HG02798 (cell line): Measurements from ENCODE around the gene SECTM1.

Experiments used
- ATAC-seq: cut with Tn5 transposase; IDR thresholded peaks from one replicate; pipeline ENCODE4 v1.9.1; 2021; ENCODE audit warnings: mild to moderate bottlenecking; ENCODE audit not compliant: unreplicated experiment, poor library complexity

SECTM1 gene

DNA sequence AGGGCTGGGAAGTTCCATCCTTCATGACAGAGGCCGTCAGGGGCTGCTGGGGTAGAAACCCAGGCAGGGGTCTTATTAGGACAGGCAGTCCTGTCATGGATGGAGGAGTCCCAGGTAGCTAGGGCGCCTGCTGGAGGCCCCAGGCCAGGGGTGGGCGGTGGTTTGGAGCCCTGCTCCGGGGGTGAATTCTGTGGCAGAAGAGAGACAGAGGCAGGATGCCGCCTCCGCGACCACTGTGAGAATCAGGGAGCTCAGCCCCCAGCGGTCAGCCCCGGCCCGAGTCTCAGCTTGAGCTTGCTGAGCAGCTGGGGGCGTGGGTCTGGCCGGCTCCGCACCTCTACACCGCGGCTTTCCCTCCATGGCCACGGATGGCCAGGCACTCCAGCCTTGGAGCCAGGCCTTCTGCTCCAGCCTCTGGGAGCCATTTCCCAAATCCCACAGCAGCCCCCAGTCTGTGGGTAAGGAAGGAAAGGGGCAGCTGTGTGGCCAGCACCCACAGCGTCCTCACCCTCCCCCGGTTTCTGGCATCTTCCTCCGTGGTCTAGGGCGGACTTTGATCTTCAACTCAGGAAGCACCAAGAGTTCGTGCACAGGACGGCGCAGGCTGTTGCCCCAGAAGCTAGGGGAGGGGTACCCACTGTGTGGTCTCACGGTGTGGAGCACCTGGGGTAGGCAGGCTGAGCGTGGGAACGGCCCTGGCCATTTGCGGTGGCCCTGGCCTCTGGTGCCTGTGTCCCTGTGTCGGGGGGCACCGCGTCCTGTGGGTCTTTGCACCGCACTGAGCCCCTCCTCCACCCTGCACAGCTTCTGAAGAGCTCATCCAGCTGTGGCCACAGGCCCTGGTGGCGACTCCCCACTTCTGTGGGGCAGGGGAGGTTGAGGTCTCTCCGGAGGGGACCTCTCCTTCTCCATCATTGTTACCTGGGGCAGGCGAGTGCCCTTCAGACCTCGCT, 30.3 kb downstream of the SECTM1 start:
- no peak for ATAC-seq

DNA sequence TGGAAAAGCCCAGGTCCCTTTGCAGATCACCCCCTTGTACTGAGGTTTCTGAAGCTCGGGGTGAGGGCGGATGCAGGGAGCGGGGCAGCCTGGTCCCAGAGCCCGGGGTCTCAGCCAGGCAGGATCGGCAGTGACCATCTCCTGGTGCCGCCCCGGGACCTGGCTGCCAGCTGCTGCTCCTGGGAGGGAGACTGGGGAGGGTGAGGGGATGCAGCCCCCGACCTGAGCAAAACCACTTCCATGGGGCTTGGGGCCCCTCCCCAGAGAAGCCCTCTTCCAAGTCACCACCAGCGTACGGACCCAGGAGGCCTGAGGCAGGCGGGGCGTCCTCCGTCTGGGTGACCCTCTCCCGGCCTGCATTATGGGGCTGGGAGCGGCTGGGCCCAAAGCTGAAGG, 31.0 kb downstream of the SECTM1 start:
- no peak for ATAC-seq

DNA sequence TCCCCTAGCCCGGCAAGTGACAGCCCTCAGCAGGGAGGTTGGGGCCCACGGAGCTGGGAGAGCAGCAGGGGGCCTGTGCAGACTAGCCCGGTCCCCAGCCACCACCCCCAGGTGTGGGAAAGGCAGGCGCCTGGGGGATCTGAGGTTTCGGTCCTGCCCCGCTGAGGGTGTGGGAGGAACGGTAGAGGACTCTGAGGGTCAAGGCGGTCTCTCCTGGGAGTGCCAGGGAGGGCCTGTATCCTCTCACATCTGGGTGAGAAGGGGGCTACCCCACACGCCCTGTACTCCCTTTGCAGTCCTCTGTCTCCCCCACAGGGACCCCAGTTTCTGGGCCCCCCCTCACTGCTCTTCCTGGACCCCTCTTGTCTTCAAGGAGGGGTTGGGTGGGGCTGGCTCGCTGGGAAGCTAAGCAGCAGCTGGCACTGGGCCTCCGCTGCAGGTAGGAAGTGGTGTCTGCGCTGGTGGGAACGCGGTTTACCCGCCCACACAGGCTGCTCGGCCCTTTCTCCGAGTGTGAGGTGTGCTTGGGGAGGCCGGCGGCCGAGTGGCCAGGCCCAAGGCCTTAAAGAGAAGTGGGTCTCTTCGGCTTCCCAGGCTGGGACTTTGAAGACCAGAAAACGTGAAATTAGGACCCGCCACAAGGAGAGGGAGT, 31.5 kb downstream of the SECTM1 start:
- peak; percentile 28 for ATAC-seq

DNA sequence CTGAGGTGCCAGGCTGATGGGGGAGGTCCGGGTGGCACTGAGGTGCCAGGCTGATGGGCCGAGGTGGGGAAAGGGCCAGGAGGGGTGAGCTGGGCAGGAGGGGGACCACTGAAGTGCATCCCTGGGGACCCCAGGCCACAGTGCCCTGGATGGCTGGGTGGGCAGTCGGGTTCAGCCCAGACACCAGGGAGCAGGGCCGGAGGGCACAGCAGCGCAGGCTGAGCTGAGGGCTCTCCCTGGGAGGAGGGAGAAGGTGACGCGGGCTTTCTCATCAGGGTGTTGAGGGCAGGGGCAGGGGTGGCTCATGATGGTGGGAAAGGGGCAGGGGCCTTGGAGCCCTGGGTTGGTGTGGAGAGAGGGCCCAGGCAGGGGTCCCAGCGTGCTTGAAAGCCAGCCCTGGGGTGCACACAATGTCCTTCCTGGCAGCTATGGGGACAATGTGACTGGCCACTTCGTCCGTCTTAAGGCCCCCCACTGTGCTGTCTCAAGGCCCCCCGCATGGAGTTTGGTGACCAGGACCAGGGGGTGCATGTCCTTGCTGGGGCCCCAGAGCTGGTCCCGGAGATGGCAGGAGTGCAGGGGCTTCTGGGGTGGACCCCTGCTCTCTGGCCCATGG, 32.2 kb downstream of the SECTM1 start:
- no peak for ATAC-seq

DNA sequence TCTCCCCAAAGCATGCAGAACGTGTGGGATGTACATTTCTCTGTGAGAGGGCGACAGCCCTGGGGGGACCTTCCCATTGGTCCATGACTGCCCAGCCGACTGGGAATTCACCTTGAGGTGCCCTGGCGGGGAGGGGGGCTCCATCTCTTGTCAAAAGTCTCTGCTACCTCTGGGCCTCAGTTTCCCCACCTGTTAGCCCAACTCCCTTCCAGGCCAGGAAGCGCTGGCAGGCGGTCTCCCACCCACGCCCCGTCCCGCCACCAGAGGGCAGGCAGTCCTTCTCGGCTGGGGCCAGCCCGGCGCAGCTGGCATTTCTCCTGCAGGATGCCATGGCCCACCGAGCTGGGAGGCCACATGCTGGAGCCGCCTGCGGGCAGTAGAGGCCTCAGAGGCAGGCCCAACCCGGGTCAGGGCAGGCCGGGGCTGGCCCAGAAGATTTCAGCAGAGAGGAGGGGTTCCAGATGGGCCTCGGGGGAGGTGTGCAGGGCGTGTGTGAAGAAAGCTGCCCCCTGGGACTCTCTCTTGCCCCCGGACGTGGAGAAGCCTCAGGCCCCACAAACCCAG, 32.8 kb downstream of the SECTM1 start:
- ATAC-seq, result no peak

DNA sequence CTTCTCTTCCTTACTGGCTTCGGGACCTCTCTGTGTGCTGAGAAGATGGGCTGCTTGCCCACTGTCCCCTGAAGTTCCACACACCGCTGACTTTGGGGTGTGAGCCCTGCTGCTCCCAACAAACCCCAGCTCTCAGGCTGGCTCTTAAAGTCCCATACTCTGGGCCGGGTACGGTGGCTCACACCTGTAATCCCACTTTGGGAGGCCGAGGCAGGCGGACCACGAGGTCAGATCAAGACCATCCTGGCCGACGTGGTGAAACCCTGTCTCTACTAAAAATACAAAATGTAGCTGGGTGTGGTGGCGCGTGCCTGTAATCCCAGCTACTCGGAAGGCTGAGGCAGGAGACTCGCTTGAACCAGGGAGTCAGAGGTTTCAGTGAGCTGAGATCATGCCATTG, 33.3 kb downstream of the SECTM1 start:
- no peak for ATAC-seq

DNA sequence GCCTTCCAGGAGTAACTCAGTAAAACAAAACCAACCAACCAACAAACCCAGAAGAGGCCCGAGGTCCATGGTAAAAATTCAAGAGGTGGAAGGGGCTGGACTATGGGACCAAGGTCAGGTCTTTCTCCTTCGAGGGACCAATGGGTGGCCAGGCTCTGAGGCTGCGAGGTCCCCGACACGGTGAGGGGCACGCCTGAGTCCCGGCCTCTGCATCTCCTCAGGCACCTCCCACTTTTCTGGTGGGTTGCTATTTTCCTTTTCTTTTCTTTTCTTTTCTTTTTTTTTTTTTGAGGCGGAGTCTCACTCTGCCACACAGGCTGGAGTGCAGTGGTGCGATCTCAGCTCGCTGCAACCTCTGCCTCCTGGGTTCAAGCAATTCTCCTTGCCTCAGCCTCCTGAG, 34.1 kb downstream of the SECTM1 start:
- ATAC-seq, result no peak

DNA sequence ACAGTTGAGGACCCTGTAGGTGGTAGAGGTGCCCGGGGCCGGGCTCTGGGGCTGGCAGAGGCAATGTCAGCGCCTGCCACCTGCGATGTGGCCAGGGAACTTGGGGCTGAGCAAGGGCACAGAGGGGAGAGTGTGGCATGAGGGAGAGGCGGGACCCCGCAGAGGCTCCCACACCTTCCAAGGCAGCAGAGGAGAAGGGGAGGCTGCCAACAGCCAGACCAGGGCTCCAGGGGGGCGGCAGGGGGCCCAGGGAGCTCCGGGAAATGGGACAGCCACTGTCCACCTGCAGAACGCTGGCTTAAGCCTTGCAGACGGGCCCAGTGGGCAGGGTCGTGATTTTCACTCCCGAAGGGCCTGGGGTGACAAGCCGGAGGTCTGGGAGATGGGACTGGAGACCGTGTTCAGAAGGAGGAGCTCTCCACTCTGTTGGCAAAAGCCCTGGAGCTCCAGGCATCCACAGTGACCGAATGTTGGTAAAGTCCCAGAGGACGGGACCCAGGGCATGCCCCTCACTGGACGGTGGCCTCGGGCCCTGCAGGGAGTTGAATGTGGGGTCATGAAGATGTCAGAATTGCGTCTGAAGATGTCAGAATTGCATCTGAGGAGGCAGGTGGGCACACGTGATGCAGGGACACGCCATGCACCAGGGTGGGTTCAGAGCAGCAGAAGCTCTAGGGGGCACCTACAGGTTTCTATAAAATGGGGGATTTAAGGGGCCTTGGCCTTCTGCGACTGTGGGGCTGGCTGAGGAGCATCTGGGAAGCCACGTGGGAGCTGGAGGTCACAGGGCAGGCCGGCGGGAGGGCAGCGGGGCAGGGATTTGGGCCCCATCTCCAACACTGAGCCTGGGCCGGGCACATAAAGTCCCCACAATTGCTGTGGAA, 34.8 kb downstream of the SECTM1 start:
- no peak for ATAC-seq

DNA sequence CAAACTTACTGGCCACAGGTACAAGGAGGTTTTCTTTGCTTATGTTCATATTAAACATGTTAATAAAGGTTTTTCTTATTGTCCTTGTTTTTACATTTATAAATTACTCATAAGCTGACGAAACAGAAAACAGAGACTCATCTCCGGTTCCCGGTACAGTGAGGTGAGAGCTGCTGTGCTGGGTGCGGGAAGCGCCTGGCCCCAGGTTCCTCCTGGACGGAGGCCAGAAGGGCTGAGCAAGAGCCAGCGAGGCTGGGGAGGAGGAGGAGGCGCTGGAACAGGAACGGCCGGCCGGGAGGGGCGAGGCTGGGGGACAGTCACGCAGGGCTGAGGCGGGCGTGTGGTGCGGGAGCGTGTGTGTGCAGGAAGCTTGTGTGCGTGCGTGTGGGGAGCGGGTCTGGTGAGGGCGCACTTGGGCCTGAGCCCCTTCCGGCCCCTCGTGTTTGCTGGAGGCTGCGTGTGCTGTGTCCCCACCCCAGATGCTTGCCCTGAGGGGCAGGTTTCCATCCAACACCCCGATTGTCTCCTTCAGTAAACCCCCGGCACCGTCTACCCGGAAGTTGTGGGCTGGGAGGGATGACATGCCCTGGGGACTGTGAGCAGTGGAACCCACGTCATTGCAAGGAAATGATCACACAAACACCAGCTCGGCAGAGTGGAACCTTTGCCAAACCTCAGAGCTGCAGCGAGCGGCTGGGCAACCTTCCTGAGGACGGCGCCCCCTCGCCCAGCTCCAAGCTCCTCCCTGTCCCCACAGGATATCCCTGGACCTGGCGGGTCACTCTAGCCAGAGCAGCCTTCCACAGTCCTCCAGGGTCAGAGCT, 35.6 kb downstream of the SECTM1 start:
- ATAC-seq, result peak; percentile 57

DNA sequence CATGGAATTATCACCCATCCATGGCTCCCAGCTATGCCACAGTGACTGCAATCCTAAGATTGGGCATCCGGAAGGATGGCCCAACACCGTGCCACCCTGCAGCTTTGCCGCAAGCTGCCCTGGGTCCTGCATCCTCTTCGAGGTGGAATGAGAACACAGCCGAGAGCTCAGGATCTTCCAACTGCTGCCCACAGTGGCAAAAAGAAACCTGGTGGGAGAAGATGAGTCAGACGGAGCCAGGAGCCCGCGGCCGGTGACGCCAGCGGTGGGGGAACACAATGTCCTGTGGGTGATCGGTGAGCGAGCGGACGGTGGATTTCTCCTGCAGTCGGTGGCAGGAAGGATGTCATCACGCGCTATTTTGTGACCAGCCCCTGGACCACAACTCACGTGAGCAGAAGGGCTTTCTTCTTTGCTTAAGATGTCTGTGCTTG, 36.3 kb downstream of the SECTM1 start:
- ATAC-seq, result no peak

DNA sequence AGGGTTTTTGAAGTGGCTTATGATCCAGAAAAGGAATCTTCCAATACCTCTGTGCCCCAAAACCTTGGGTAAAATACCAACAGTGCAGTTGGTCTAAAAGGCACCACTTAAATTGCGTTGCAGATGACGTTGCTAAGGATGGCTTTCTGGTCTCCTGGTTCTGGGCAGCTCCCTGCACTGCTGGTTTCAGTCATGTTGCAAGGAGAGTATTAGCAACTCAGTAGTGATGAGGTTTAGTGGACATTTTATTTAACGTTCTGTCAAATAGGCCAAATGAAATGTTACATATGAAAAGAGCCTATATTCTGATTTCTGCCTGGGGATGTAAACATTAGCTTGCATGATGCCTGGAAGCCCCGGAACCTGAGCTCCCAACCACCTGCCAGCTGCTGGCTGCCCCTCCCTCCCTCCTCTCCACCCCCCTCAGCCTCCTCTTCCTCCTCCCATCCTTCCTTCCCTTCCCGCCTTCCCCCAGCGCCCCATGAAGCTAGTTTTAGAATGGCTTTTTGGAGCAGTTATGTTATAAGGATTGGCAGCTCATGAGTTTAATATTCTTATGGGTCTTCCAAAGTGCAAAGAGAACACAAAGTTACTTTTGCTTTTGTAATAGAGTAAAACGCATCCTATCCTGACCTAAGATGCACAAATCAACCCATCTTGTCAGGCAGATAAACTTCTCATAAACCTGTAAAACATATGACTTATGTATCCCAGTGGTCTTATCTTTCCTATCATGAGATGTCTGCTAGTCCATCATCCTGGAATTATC, 36.9 kb downstream of the SECTM1 start:
- ATAC-seq, result no peak

DNA sequence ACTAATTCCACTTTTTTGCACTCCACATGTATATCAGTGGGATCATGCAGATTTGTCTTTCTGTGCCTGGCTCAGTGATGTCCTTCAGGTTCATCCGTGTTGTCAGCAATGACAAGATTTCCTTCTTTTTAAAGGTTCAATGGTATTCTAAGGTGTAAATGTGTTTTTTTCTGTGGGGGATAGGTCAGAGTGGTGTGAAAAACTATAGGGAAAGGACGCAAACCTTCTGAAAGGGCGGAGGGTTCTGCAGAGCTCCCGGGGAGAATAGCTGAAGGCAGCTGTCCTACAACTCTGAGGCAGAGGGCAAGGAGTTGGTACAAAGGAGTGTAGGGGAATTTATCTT, 38.1 kb downstream of the SECTM1 start:
- ATAC-seq, result no peak

DNA sequence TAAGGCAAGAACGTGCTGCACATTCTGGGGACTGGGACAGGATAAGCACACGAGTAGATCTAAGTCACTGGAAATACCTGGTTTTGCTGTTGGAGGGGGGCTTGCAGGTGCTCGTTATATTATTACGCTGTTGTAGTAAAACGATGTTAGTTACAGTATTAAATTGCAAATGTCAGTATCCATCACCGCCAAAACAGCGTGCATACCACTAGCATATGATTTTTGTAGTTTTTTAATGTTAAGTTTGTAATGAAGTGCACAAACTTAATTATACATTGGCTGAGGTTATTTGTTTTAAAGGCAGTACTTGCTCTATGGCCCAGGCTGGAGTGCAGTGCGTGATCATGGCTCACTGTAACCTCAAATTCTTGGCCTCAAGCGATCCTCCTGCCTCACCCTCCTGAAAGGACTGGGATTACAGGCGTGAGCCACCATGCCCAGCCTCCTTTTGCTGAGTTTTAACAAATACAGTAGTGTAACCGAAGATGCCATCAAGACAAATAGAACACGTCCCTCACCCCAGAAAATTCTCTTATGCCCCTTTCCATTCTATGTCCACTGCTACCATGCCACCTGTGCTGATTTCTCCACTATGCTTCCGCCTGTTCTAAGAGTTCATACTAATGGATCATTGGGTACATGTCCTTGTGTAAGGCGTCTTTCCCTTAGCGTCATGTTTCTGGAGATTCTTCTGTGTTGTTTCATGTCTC, 39.3 kb downstream of the SECTM1 start:
- no peak for ATAC-seq

DNA sequence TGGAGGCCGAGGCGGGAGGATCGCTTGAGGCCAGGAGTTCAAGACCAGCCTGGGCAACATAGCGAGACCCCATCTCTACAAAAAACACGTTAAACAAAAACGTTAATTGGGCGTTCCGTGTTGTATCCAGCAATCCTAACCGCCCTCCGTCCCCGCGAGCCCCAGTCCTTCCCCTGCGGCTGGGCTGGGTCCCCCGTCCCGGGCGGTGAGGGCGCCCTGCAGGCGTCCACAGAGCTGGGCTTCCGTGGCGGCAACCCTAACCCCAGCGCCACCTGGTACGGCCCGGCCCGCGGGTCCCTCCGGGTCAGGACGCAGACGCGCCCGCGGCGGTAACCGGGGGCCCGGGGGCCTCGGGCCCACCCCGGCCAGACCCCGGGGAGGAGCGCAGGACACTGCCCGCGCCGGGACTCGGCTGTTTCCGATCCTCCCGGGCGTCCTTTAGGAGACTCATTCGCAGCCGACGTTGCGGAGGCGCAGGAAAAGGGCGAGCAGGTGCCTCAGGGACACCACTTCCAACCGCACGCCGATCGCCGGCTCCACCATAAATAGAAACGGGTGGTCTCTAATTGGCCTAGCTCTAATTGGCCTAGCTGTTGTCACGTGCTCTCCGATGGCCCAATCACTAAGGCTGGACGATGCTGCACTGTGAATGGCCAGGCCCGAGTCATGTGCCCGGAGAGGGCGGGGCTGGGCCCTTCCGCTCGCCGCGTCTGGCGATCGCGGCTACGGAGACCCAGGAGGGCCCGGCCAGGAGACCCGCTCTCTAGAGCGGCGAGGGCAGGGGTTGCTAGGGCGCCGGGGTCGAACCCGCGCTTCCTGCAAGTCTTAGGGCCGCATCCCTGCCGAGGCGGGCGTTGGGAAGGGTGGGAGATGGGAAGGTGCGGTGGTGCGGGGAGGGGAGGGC, 41.1 kb downstream of the SECTM1 start:
- peak; percentile 97 for ATAC-seq

DNA sequence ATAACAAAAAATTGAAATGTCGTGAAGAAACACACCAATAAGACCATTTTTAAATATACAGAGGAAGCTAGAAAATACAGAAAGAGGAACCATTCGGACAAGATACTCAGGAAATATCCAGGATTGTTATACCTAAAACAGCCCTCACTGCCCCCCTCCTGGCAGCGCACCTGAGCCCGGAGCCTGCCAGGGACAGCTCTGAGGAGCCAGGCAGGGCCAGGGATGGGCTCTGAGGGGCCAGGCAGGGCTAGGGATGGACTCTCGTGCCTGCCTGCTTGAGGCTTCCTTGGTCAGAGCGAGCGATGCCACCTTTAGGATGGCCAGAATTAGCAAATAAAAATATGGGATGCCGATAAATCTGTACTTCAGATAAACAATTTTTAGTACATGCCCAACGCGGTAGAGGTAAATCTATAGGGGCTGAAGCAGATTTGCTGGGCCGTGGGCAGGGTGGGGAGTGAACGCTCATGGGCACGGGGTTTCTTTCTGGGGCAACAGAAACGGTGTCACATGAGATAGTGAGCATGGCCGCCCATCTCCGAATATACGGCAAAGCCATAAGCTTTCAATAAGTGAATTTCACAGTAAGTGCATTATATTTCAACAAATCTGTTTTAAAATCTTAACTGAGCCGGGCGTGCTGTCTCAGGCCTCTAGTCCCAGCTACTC, 41.9 kb downstream of the SECTM1 start:
- no peak for ATAC-seq
